Measurements from ENCODE around the gene METTL1. TPM values are rescaled to one million over a fixed set of nuclear protein-coding genes. Genes with fewer than 3 reads are reported as not detected.

Gene METTL1
- total and polyA plus RNA-seq, 2 experiments from 2014 or later = 18.9 to 39.5 TPM

- TF ChIP-seq REST (IDR thresholded peaks at IDR 0.05; ENCODE audit: unreplicated experiment) (peak; percentile 83), ETS1 (IDR thresholded peaks at IDR 0.05) (no peak), ZNF331 (CRISPR knock-in tag; IDR thresholded peaks at IDR 0.05; ENCODE audit: low read depth) (no peak)
These were observed 44.0 kb downstream of the METTL1 start (continued) for GRCh38 chr12:57727758-57728395.

GRCh38 chr12:57726884-57727757, 44.8 kb downstream of the METTL1 start:
- Histone ChIP-seq H3K4me3 (peak overlapping the region; percentile 71), H3F3A (replicated peaks; ENCODE audit: low read depth) (no peaks in the 10 kb centered on the region), H3K9me2 (ENCODE audit: insufficient read depth) (no peaks in the 10 kb centered on the region), H4K20me1 (replicated peaks; ENCODE audit: insufficient read depth) (no peaks in the 10 kb centered on the region; the same call in 1 of the 2 replicates), H3K4me1 (ENCODE audit: insufficient read depth) (no peaks in the 10 kb centered on the region), H3K27ac (ENCODE audit: low read depth) (no peak overlapping the region), H3K79me2 (replicated peaks; ENCODE audit: insufficient read depth) (no peaks in the 10 kb centered on the region), H3K4me2 (peak overlapping the region; percentile 88), H3K27me3 (ENCODE audit: insufficient read depth) (peaks cover 92% of the 10 kb centered on the region), H2AFZ (no peak overlapping the region), H3K36me3 (ENCODE audit: insufficient read depth) (no peaks in the 10 kb centered on the region)
- TF ChIP-seq REST (IDR thresholded peaks at IDR 0.05; ENCODE audit: unreplicated experiment) (peak; percentile 78), ZNF114 (CRISPR knock-in tag; IDR thresholded peaks at IDR 0.05) (no peak), EZH2 (IDR thresholded peaks at IDR 0.05; ENCODE audit: low read depth, unreplicated experiment) (peak; percentile 38), NANOG (IDR thresholded peaks at IDR 0.05; ENCODE audit: borderline replicate concordance) (no peak)
- Mint-ChIP-seq H3K27ac (no peak overlapping the region), H3K9me3 (no peaks in the 10 kb centered on the region), H3K4me1 (peaks cover 15% of the 10 kb centered on the region), H3K4me3 (peak overlapping the region; percentile 89), H3K27me3 (ENCODE audit: insufficient read depth, low read depth, poor library complexity) (peaks cover 88% of the 10 kb centered on the region), H3K36me3 (ENCODE audit: low read depth) (no peaks in the 10 kb centered on the region; the same call in 2 of the 3 replicates)
- ATAC-seq (peak; percentile 15), DNase-seq (ENCODE audit: low spot score) (peak; percentile 55)
